SK-N-SH (cell line): ENCODE measurements around the gene APC2.

ENCODE experiments used
- MXI1 ChIP-seq: IDR thresholded peaks from 2 replicates; pipeline ENCODE4 v1.6.1; 2012; ENCODE audit warnings: mild to moderate bottlenecking, low read depth, low read length, improper control_type of control experiment
- PBX3 ChIP-seq: IDR thresholded peaks from 2 replicates; pipeline ENCODE4; 2012
- RAD21 ChIP-seq: IDR thresholded peaks from 2 replicates; pipeline ENCODE4 v1.6.1; 2012; ENCODE audit warnings: mild to moderate bottlenecking, low read length
- RFX5 ChIP-seq: IDR thresholded peaks from 2 replicates; pipeline ENCODE4 v1.6.1; 2012; ENCODE audit warnings: mild to moderate bottlenecking, improper control_type of control experiment, low read length
- SIN3A ChIP-seq: IDR thresholded peaks from 2 replicates; pipeline ENCODE4 v1.6.1; 2012; ENCODE audit warnings: low read depth, mild to moderate bottlenecking, low read length, moderate library complexity, borderline replicate concordance
- SMC3 ChIP-seq: IDR thresholded peaks from 2 replicates; pipeline ENCODE4 v1.6.1; 2012; ENCODE audit warnings: low read depth, low read length, improper control_type of control experiment
- TAF1 ChIP-seq: IDR thresholded peaks from 2 replicates; pipeline ENCODE4 v1.6.1; 2012; ENCODE audit warnings: low read depth, mild to moderate bottlenecking, low read length, moderate library complexity, borderline replicate concordance
- TEAD4 ChIP-seq: IDR thresholded peaks from 2 replicates; pipeline ENCODE4 v1.4.0; 2012; ENCODE audit warnings: mild to moderate bottlenecking, borderline replicate concordance; ENCODE audit not compliant: insufficient read depth
- TF ChIP-seq, protein P1 (sequence below): fragments of 200-600 bp; sonication (generic); IDR thresholded peaks from 2 replicates; pipeline ENCODE4 v1.6.1; 2017; ENCODE audit warnings: antibody characterized with exemption, mild to moderate bottlenecking, moderate library complexity

- TF ChIP-seq, protein P1, sequence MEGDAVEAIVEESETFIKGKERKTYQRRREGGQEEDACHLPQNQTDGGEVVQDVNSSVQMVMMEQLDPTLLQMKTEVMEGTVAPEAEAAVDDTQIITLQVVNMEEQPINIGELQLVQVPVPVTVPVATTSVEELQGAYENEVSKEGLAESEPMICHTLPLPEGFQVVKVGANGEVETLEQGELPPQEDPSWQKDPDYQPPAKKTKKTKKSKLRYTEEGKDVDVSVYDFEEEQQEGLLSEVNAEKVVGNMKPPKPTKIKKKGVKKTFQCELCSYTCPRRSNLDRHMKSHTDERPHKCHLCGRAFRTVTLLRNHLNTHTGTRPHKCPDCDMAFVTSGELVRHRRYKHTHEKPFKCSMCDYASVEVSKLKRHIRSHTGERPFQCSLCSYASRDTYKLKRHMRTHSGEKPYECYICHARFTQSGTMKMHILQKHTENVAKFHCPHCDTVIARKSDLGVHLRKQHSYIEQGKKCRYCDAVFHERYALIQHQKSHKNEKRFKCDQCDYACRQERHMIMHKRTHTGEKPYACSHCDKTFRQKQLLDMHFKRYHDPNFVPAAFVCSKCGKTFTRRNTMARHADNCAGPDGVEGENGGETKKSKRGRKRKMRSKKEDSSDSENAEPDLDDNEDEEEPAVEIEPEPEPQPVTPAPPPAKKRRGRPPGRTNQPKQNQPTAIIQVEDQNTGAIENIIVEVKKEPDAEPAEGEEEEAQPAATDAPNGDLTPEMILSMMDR: no peak
- TF ChIP-seq MXI1 (no peak), RFX5 (no peak), TEAD4 (no peak), PBX3 (no peak), SIN3A (no peak), RAD21 (no peak), TAF1 (no peak), SMC3 (no peak)
These were observed 42.2 kb upstream of the APC2 start, which contains the start of gene DAZAP1 for GRCh38 chr19:1407528-1408299.
